WTC11 (cell line): ENCODE data around the gene PTPRG. TPM values are rescaled to one million over a fixed set of nuclear protein-coding genes. Genes with fewer than 3 reads are reported as not detected.

Experiments used
- ARID4B ChIP-seq: sonication (generic); formaldehyde crosslinking; IDR thresholded peaks from 2 replicates; pipeline ENCODE4 v1.8.0; 2023; ENCODE audit warnings: missing genetic modification reagents, mild to moderate bottlenecking, borderline replicate concordance
- ATF6 ChIP-seq: sonication (generic); formaldehyde crosslinking; IDR thresholded peaks from 2 replicates; pipeline ENCODE4 v1.8.1; 2023; ENCODE audit warnings: mild to moderate bottlenecking, missing genetic modification reagents
- CREM ChIP-seq: sonication (generic); formaldehyde crosslinking; IDR thresholded peaks from 2 replicates; pipeline ENCODE4 v1.8.1; 2022; ENCODE audit warnings: mild to moderate bottlenecking, missing genetic modification reagents, moderate library complexity
- EMX1 ChIP-seq: fragments of 250-450 bp; sonication (Bioruptor Pico); IDR thresholded peaks from 2 replicates; pipeline ENCODE4 v1.8.0; 2021; ENCODE audit warnings: mild to moderate bottlenecking
- ESRRA ChIP-seq: sonication (generic); formaldehyde crosslinking; IDR thresholded peaks from 2 replicates; pipeline ENCODE4 v1.8.1; 2022; ENCODE audit warnings: mild to moderate bottlenecking, missing genetic modification reagents, borderline replicate concordance
- ETV6 ChIP-seq: sonication (generic); formaldehyde crosslinking; IDR thresholded peaks from 2 replicates; pipeline ENCODE4 v1.8.1; 2022; ENCODE audit warnings: mild to moderate bottlenecking, missing genetic modification reagents
- GRHL2 ChIP-seq: fragments of 250-450 bp; sonication (Bioruptor Pico); IDR thresholded peaks from 2 replicates; pipeline ENCODE4 v1.8.0; 2022; ENCODE audit warnings: mild to moderate bottlenecking, moderate library complexity; ENCODE audit not compliant: insufficient replicate concordance, severe bottlenecking
- NR1H2 ChIP-seq: sonication (generic); formaldehyde crosslinking; IDR thresholded peaks from 2 replicates; pipeline ENCODE4 v1.9.0; 2021; ENCODE audit warnings: mild to moderate bottlenecking, moderate library complexity, missing genetic modification reagents
- PREB ChIP-seq: sonication (generic); formaldehyde crosslinking; IDR thresholded peaks from 2 replicates; pipeline ENCODE4 v1.8.1; 2022; ENCODE audit warnings: mild to moderate bottlenecking, missing genetic modification reagents, moderate library complexity, borderline replicate concordance
- SMAD3 ChIP-seq: sonication (generic); formaldehyde crosslinking; IDR thresholded peaks from 2 replicates; pipeline ENCODE4 v1.8.0; 2022; ENCODE audit warnings: missing genetic modification reagents, mild to moderate bottlenecking, borderline replicate concordance
- TEAD4 ChIP-seq: sonication (generic); formaldehyde crosslinking; IDR thresholded peaks from 2 replicates; pipeline ENCODE4 v1.8.0; 2022; ENCODE audit warnings: mild to moderate bottlenecking, missing genetic modification reagents
- ZNF512 ChIP-seq: sonication (generic); formaldehyde crosslinking; IDR thresholded peaks from 2 replicates; pipeline ENCODE4 v1.8.1; 2022; ENCODE audit warnings: missing genetic modification reagents, borderline replicate concordance
- ZNF671 ChIP-seq: fragments of 250-450 bp; sonication (Bioruptor Pico); IDR thresholded peaks from 2 replicates; pipeline ENCODE4 v1.8.0; 2021; ENCODE audit warnings: mild to moderate bottlenecking
- total RNA-seq: library from RNA; stranded (reverse); gene quantifications from 3 replicates; pipeline ENCODE4 v1.2.3, GENCODE V29; 2021
- TF ChIP-seq, protein P1 (sequence below): fragments of 250-450 bp; sonication (Bioruptor Pico); IDR thresholded peaks from 2 replicates; pipeline ENCODE4 v1.9.0; 2021; ENCODE audit warnings: mild to moderate bottlenecking
- TF ChIP-seq, protein P2 (sequence below): sonication (generic); formaldehyde crosslinking; IDR thresholded peaks from 2 replicates; pipeline ENCODE4 v1.8.0; 2023; ENCODE audit warnings: mild to moderate bottlenecking, missing genetic modification reagents
- TF ChIP-seq, protein P3 (sequence below): sonication (generic); formaldehyde crosslinking; IDR thresholded peaks from 2 replicates; pipeline ENCODE4 v1.8.0; 2022; ENCODE audit warnings: mild to moderate bottlenecking, missing genetic modification reagents
- TF ChIP-seq, protein P4 (sequence below): fragments of 200-600 bp; IDR thresholded peaks from 2 replicates; pipeline ENCODE4 v1.8.0; 2022; ENCODE audit warnings: antibody characterized with exemption
- TF ChIP-seq, protein P5 (sequence below): fragments of 250-450 bp; sonication (Bioruptor Pico); IDR thresholded peaks from 2 replicates; pipeline ENCODE4 v1.9.0; 2021; ENCODE audit warnings: moderate library complexity, mild to moderate bottlenecking, inconsistent platforms, borderline replicate concordance

The PTPRG gene
- total RNA-seq, 1 experiment from 2014 or later: 106 TPM

GRCh38 chr3:61688307-61688984 is 127.1 kb downstream of the PTPRG start (continued):
- TF ChIP-seq CREM (CRISPR knock-in tag) (peak; percentile 74; the same call in 1 of the 2 replicates), SMAD3 (CRISPR knock-in tag) (no peak; the same call in 1 of the 2 replicates), TEAD4 (CRISPR knock-in tag) (no peak), ZNF512 (CRISPR knock-in tag) (no peak), NR1H2 (CRISPR knock-in tag) (no peak), ESRRA (no peak), ATF6 (CRISPR knock-in tag) (no peak), ZNF671 (CRISPR knock-in tag) (no peak), ETV6 (CRISPR knock-in tag) (peak; percentile 92), ARID4B (CRISPR knock-in tag) (no peak), GRHL2 (CRISPR knock-in tag) (no peak), PREB (CRISPR knock-in tag) (no peak), EMX1 (CRISPR knock-in tag) (no peak)
- TF ChIP-seq, protein P1, sequence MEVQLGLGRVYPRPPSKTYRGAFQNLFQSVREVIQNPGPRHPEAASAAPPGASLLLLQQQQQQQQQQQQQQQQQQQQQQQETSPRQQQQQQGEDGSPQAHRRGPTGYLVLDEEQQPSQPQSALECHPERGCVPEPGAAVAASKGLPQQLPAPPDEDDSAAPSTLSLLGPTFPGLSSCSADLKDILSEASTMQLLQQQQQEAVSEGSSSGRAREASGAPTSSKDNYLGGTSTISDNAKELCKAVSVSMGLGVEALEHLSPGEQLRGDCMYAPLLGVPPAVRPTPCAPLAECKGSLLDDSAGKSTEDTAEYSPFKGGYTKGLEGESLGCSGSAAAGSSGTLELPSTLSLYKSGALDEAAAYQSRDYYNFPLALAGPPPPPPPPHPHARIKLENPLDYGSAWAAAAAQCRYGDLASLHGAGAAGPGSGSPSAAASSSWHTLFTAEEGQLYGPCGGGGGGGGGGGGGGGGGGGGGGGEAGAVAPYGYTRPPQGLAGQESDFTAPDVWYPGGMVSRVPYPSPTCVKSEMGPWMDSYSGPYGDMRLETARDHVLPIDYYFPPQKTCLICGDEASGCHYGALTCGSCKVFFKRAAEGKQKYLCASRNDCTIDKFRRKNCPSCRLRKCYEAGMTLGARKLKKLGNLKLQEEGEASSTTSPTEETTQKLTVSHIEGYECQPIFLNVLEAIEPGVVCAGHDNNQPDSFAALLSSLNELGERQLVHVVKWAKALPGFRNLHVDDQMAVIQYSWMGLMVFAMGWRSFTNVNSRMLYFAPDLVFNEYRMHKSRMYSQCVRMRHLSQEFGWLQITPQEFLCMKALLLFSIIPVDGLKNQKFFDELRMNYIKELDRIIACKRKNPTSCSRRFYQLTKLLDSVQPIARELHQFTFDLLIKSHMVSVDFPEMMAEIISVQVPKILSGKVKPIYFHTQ: no peak
- TF ChIP-seq, protein P2, sequence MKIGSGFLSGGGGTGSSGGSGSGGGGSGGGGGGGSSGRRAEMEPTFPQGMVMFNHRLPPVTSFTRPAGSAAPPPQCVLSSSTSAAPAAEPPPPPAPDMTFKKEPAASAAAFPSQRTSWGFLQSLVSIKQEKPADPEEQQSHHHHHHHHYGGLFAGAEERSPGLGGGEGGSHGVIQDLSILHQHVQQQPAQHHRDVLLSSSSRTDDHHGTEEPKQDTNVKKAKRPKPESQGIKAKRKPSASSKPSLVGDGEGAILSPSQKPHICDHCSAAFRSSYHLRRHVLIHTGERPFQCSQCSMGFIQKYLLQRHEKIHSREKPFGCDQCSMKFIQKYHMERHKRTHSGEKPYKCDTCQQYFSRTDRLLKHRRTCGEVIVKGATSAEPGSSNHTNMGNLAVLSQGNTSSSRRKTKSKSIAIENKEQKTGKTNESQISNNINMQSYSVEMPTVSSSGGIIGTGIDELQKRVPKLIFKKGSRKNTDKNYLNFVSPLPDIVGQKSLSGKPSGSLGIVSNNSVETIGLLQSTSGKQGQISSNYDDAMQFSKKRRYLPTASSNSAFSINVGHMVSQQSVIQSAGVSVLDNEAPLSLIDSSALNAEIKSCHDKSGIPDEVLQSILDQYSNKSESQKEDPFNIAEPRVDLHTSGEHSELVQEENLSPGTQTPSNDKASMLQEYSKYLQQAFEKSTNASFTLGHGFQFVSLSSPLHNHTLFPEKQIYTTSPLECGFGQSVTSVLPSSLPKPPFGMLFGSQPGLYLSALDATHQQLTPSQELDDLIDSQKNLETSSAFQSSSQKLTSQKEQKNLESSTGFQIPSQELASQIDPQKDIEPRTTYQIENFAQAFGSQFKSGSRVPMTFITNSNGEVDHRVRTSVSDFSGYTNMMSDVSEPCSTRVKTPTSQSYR (CRISPR knock-in tag): no peak
- TF ChIP-seq, protein P3, sequence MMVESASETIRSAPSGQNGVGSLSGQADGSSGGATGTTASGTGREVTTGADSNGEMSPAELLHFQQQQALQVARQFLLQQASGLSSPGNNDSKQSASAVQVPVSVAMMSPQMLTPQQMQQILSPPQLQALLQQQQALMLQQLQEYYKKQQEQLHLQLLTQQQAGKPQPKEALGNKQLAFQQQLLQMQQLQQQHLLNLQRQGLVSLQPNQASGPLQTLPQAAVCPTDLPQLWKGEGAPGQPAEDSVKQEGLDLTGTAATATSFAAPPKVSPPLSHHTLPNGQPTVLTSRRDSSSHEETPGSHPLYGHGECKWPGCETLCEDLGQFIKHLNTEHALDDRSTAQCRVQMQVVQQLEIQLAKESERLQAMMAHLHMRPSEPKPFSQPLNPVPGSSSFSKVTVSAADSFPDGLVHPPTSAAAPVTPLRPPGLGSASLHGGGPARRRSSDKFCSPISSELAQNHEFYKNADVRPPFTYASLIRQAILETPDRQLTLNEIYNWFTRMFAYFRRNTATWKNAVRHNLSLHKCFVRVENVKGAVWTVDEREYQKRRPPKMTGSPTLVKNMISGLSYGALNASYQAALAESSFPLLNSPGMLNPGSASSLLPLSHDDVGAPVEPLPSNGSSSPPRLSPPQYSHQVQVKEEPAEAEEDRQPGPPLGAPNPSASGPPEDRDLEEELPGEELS (CRISPR knock-in tag): peak; percentile 94; the same call in 1 of the 2 replicates
- TF ChIP-seq, protein P4, sequence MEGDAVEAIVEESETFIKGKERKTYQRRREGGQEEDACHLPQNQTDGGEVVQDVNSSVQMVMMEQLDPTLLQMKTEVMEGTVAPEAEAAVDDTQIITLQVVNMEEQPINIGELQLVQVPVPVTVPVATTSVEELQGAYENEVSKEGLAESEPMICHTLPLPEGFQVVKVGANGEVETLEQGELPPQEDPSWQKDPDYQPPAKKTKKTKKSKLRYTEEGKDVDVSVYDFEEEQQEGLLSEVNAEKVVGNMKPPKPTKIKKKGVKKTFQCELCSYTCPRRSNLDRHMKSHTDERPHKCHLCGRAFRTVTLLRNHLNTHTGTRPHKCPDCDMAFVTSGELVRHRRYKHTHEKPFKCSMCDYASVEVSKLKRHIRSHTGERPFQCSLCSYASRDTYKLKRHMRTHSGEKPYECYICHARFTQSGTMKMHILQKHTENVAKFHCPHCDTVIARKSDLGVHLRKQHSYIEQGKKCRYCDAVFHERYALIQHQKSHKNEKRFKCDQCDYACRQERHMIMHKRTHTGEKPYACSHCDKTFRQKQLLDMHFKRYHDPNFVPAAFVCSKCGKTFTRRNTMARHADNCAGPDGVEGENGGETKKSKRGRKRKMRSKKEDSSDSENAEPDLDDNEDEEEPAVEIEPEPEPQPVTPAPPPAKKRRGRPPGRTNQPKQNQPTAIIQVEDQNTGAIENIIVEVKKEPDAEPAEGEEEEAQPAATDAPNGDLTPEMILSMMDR: no peak
- TF ChIP-seq, protein P5, sequence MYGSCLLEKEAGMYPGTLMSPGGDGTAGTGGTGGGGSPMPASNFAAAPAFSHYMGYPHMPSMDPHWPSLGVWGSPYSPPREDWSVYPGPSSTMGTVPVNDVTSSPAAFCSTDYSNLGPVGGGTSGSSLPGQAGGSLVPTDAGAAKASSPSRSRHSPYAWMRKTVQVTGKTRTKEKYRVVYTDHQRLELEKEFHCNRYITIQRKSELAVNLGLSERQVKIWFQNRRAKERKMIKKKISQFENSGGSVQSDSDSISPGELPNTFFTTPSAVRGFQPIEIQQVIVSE (CRISPR knock-in tag): no peak
